ENCODE data around the gene RANBP9. TPM values are rescaled to one million over a fixed set of nuclear protein-coding genes. Genes with fewer than 3 reads are reported as not detected.

The RANBP9 gene
- total and polyA plus RNA-seq, 2 experiments from 2014 or later = 12.1 to 31.8 TPM

GRCh38 chr6:13729891-13730290, 18.3 kb upstream of the RANBP9 start (continued):
- TF ChIP-seq JUNB (IDR thresholded peaks at IDR 0.05; ENCODE audit: unreplicated experiment) (no peak), NANOG (IDR thresholded peaks at IDR 0.05; ENCODE audit: borderline replicate concordance) (no peak), STAT1 (IDR thresholded peaks at IDR 0.05; ENCODE audit: unreplicated experiment) (no peak)
- TF ChIP-seq, protein P1, sequence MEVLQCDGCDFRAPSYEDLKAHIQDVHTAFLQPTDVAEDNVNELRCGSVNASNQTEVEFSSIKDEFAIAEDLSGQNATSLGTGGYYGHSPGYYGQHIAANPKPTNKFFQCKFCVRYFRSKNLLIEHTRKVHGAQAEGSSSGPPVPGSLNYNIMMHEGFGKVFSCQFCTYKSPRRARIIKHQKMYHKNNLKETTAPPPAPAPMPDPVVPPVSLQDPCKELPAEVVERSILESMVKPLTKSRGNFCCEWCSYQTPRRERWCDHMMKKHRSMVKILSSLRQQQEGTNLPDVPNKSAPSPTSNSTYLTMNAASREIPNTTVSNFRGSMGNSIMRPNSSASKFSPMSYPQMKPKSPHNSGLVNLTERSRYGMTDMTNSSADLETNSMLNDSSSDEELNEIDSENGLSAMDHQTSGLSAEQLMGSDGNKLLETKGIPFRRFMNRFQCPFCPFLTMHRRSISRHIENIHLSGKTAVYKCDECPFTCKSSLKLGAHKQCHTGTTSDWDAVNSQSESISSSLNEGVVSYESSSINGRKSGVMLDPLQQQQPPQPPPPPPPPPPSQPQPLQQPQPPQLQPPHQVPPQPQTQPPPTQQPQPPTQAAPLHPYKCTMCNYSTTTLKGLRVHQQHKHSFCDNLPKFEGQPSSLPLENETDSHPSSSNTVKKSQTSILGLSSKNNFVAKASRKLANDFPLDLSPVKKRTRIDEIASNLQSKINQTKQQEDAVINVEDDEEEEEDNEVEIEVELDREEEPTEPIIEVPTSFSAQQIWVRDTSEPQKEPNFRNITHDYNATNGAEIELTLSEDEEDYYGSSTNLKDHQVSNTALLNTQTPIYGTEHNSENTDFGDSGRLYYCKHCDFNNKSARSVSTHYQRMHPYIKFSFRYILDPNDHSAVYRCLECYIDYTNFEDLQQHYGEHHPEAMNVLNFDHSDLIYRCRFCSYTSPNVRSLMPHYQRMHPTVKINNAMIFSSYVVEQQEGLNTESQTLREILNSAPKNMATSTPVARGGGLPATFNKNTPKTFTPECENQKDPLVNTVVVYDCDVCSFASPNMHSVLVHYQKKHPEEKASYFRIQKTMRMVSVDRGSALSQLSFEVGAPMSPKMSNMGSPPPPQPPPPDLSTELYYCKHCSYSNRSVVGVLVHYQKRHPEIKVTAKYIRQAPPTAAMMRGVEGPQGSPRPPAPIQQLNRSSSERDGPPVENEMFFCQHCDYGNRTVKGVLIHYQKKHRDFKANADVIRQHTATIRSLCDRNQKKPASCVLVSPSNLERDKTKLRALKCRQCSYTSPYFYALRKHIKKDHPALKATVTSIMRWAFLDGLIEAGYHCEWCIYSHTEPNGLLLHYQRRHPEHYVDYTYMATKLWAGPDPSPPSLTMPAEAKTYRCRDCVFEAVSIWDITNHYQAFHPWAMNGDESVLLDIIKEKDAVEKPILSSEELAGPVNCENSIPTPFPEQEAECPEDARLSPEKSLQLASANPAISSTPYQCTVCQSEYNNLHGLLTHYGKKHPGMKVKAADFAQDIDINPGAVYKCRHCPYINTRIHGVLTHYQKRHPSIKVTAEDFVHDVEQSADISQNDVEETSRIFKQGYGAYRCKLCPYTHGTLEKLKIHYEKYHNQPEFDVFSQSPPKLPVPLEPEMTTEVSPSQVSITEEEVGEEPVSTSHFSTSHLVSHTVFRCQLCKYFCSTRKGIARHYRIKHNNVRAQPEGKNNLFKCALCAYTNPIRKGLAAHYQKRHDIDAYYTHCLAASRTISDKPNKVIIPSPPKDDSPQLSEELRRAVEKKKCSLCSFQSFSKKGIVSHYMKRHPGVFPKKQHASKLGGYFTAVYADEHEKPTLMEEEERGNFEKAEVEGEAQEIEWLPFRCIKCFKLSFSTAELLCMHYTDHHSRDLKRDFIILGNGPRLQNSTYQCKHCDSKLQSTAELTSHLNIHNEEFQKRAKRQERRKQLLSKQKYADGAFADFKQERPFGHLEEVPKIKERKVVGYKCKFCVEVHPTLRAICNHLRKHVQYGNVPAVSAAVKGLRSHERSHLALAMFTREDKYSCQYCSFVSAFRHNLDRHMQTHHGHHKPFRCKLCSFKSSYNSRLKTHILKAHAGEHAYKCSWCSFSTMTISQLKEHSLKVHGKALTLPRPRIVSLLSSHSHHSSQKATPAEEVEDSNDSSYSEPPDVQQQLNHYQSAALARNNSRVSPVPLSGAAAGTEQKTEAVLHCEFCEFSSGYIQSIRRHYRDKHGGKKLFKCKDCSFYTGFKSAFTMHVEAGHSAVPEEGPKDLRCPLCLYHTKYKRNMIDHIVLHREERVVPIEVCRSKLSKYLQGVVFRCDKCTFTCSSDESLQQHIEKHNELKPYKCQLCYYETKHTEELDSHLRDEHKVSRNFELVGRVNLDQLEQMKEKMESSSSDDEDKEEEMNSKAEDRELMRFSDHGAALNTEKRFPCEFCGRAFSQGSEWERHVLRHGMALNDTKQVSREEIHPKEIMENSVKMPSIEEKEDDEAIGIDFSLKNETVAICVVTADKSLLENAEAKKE (CRISPR knock-in tag; IDR thresholded peaks at IDR 0.05) = no peak

DNA sequence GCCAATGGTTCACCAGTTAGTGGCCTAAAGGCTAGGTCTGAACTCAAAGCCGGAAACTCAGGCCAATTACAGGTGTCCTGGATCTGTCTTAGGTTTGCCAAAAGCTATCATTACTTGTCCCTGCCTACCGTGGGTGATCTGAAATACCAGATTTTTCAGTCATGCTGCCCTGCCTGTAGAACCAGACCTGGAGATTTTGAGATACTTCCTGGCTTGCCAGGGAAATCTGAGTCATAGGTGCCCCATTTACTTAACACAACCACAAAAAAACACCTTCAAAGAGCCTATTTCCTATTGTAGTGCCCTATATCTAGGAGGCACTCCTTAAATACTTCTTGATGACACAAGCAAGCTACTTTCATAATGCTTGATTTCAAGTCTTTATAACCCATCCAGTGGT, 13.9 kb upstream of the RANBP9 start:
- H3K9me3 Mint-ChIP-seq = no peaks in the 10 kb centered on the region
- no peaks in the 10 kb centered on the region for H3K36me3 Mint-ChIP-seq (ENCODE audit: low read depth)
- H3K27me3 ChIP-seq (ENCODE audit: insufficient read depth) = no peaks in the 10 kb centered on the region
- H4K20me1 ChIP-seq (replicated peaks; ENCODE audit: insufficient read depth) = no peaks in the 10 kb centered on the region
- H3K4me1 Mint-ChIP-seq = peaks cover under 1% of the 10 kb centered on the region; the same call in 1 of the 3 replicates
- H2AFZ ChIP-seq = no peak overlapping the region
- ATAC-seq (no peak), DNase-seq (ENCODE audit: low spot score) (no peak)
- no peak overlapping the region for H3K27ac ChIP-seq (ENCODE audit: low read depth)
- H3K4me1 ChIP-seq (ENCODE audit: insufficient read depth) = no peaks in the 10 kb centered on the region
- no peaks in the 10 kb centered on the region for H3F3A ChIP-seq (replicated peaks; ENCODE audit: low read depth)
- H3K4me2 ChIP-seq = no peak overlapping the region
- H3K4me3 Mint-ChIP-seq = no peak overlapping the region
- H3K36me3 ChIP-seq (ENCODE audit: insufficient read depth) = no peaks in the 10 kb centered on the region
- H3K79me2 ChIP-seq (replicated peaks; ENCODE audit: insufficient read depth) = no peaks in the 10 kb centered on the region
- no peak overlapping the region for H3K4me3 ChIP-seq
- no peaks in the 10 kb centered on the region for H3K9me2 ChIP-seq (ENCODE audit: insufficient read depth)
- no peaks in the 10 kb centered on the region for H3K27me3 Mint-ChIP-seq (ENCODE audit: insufficient read depth, low read depth, poor library complexity)
- H3K27ac Mint-ChIP-seq = no peak overlapping the region
- TF ChIP-seq STAT1 (IDR thresholded peaks at IDR 0.05; ENCODE audit: unreplicated experiment) (no peak), ZNF114 (CRISPR knock-in tag; IDR thresholded peaks at IDR 0.05) (no peak), CREB1 (CRISPR knock-in tag; IDR thresholded peaks at IDR 0.05; ENCODE audit: low read depth) (no peak), CTCF (conservative IDR thresholded peaks at IDR 0.05; ENCODE audit: low read depth in 2 of 2) (no peak)
- TF ChIP-seq, protein P1 (CRISPR knock-in tag; IDR thresholded peaks at IDR 0.05) = no peak
